Measurements from ENCODE around the gene QKI.
"Not testable (repeated sequence)": the region's sequence is repeated elsewhere in the genome, so short reads cannot be mapped to it uniquely, and the experiment has no call there.

The QKI gene

GRCh38 chr6:163579111-163579879 lies 164.8 kb downstream of the QKI start:
- DNase-seq (ENCODE audit: low read depth, low spot score), result no peak

- no peak for DNase-seq (ENCODE audit: low read depth, low spot score)
Measured at GRCh38 chr6:163579880-163580295, 165.4 kb downstream of the QKI start.

GRCh38 chr6:163580311-163581030 lies 166.0 kb downstream of the QKI start:
- no peak for DNase-seq (ENCODE audit: low read depth, low spot score)

GRCh38 chr6:163583558-163583957 lies 169.0 kb downstream of the QKI start:
- no peak for DNase-seq (ENCODE audit: low read depth, low spot score)

- DNase-seq (ENCODE audit: low read depth, low spot score), result no peak
Measured at GRCh38 chr6:163585932-163586437, 171.5 kb downstream of the QKI start.

- no peak for DNase-seq (ENCODE audit: low read depth, low spot score)
Measured at GRCh38 chr6:163586888-163587287, 172.4 kb downstream of the QKI start.

GRCh38 chr6:163588220-163588919 lies 173.9 kb downstream of the QKI start:
- no peak for DNase-seq (ENCODE audit: low read depth, low spot score)

- no peak for DNase-seq (ENCODE audit: low read depth, low spot score)
Measured at GRCh38 chr6:163589387-163589786, 174.9 kb downstream of the QKI start.

GRCh38 chr6:163590132-163590531 lies 175.6 kb downstream of the QKI start:
- DNase-seq (ENCODE audit: low read depth, low spot score), result not testable (repeated sequence)

- no peak for DNase-seq (ENCODE audit: low read depth, low spot score)
Measured at GRCh38 chr6:163592872-163593271, 178.4 kb downstream of the QKI start.

GRCh38 chr6:163596174-163596573 lies 181.7 kb downstream of the QKI start:
- DNase-seq (ENCODE audit: low read depth, low spot score), result no peak

- DNase-seq (ENCODE audit: low read depth, low spot score), result no peak
Measured at GRCh38 chr6:163599136-163599535, 184.6 kb downstream of the QKI start.

- no peak for DNase-seq (ENCODE audit: low read depth, low spot score)
Measured at GRCh38 chr6:163599684-163600083, 185.2 kb downstream of the QKI start.

GRCh38 chr6:163600331-163600730 lies 185.8 kb downstream of the QKI start:
- DNase-seq (ENCODE audit: low read depth, low spot score), result no peak

- DNase-seq (ENCODE audit: low read depth, low spot score), result no peak
Measured at GRCh38 chr6:163600781-163601180, 186.3 kb downstream of the QKI start.

- DNase-seq (ENCODE audit: low read depth, low spot score), result no peak
Measured at GRCh38 chr6:163602851-163603250, 188.3 kb downstream of the QKI start.

- DNase-seq (ENCODE audit: low read depth, low spot score), result no peak
Measured at GRCh38 chr6:163603395-163603794, 188.9 kb downstream of the QKI start.

- no peak for DNase-seq (ENCODE audit: low read depth, low spot score)
Measured at GRCh38 chr6:163605385-163606097, 191.0 kb downstream of the QKI start.

GRCh38 chr6:163607792-163608191 lies 193.3 kb downstream of the QKI start:
- no peak for DNase-seq (ENCODE audit: low read depth, low spot score)

- DNase-seq (ENCODE audit: low read depth, low spot score), result no peak
Measured at GRCh38 chr6:163608204-163608644, 193.7 kb downstream of the QKI start.

- no peak for DNase-seq (ENCODE audit: low read depth, low spot score)
Measured at GRCh38 chr6:163612200-163612599, 197.7 kb downstream of the QKI start.

- DNase-seq (ENCODE audit: low read depth, low spot score), result no peak
Measured at GRCh38 chr6:163613025-163613424, 198.5 kb downstream of the QKI start.
